CD4-positive, alpha-beta T cell treated with Interleukin-17A for 1 hour (primary cell): ENCODE data around the gene MIA.
"Not testable (repeated sequence)": the region's sequence is repeated elsewhere in the genome, so short reads cannot be mapped to it uniquely, and the experiment has no call there.

Experiments used
- DNase-seq: peaks from one replicate; pipeline ENCODE4 v3.0.0-alpha.2; 2020

The MIA gene

GRCh38 chr19:40774916-40775631 lies at the start of gene MIA:
TSS of gene MIA (plus strand) at chr19:40775521. CDS start at chr19:40775543, 22 bp downstream.
- no peak for DNase-seq

- DNase-seq = no peak
These were observed 49.0 kb upstream of the MIA start for GRCh38 chr19:40726279-40726678.

GRCh38 chr19:40730065-40730464 lies 45.3 kb upstream of the MIA start:
- DNase-seq = not testable (repeated sequence)

GRCh38 chr19:40732304-40732703 lies 43.0 kb upstream of the MIA start:
- not testable (repeated sequence) for DNase-seq

- DNase-seq = no peak
These were observed 42.2 kb upstream of the MIA start for GRCh38 chr19:40733149-40733548.

GRCh38 chr19:40735013-40735771 lies 40.1 kb upstream of the MIA start:
- DNase-seq = no peak

GRCh38 chr19:40736661-40737060 lies 38.7 kb upstream of the MIA start:
- DNase-seq = no peak

GRCh38 chr19:40737102-40737644 lies 38.1 kb upstream of the MIA start:
- DNase-seq = no peak

- DNase-seq = no peak
These were observed 36.1 kb upstream of the MIA start for GRCh38 chr19:40739030-40739839.

GRCh38 chr19:40739871-40740703 lies 35.2 kb upstream of the MIA start:
- no peak for DNase-seq

- DNase-seq = no peak
These were observed 34.6 kb upstream of the MIA start for GRCh38 chr19:40740747-40741146.

GRCh38 chr19:40741527-40742390 lies 33.6 kb upstream of the MIA start:
- no peak for DNase-seq

- no peak for DNase-seq
These were observed 32.8 kb upstream of the MIA start for GRCh38 chr19:40742477-40742876.

- no peak for DNase-seq
These were observed 32.4 kb upstream of the MIA start for GRCh38 chr19:40742886-40743285.

GRCh38 chr19:40743926-40744325 lies 31.4 kb upstream of the MIA start:
- no peak for DNase-seq

GRCh38 chr19:40744554-40745401 lies 30.5 kb upstream of the MIA start:
- peak; percentile 32 for DNase-seq

GRCh38 chr19:40745402-40745780 lies 29.9 kb upstream of the MIA start:
- no peak for DNase-seq

GRCh38 chr19:40747536-40747935 lies 27.8 kb upstream of the MIA start:
- no peak for DNase-seq

GRCh38 chr19:40750058-40750873 lies 25.1 kb upstream of the MIA start, which contains the start of gene ACTMAP:
TSS of gene ACTMAP (minus strand) at chr19:40750477. CDS start at chr19:40749803, 674 bp downstream.
- DNase-seq = peak; percentile 100
